ENCODE data around the gene TRNP1. TPM values are rescaled to one million over a fixed set of nuclear protein-coding genes. Genes with fewer than 3 reads are reported as not detected.
"Not testable (repeated sequence)": the region's sequence is repeated elsewhere in the genome, so short reads cannot be mapped to it uniquely, and the experiment has no call there.

TRNP1 gene
- total RNA-seq, 1 donor from 2014 or later = 16.2 TPM

DNA sequence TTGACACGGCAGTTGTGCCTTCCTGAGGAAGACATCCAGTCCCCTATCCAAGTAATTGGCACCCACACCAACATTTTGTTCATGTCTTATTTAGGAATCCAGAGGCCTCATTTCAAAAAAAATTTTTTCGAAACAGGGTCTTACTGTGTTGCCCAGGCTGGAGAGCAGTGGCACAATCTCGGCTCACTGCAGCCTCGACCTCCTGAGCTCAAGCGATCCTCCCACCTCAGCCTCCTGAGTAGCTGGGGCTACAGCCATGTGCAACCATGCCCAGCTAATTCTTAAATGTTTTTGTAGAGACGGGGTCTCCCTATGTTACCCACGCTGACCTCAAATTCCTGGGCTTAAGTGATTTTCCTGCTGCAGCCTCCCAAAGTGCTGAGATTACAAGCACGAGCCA is 9.2 kb upstream of the TRNP1 start:
- H3K27ac ChIP-seq = no peak overlapping the region
- intact Hi-C loops (cut with DNase I) = no loop called here
- TF ChIP-seq, protein P1, sequence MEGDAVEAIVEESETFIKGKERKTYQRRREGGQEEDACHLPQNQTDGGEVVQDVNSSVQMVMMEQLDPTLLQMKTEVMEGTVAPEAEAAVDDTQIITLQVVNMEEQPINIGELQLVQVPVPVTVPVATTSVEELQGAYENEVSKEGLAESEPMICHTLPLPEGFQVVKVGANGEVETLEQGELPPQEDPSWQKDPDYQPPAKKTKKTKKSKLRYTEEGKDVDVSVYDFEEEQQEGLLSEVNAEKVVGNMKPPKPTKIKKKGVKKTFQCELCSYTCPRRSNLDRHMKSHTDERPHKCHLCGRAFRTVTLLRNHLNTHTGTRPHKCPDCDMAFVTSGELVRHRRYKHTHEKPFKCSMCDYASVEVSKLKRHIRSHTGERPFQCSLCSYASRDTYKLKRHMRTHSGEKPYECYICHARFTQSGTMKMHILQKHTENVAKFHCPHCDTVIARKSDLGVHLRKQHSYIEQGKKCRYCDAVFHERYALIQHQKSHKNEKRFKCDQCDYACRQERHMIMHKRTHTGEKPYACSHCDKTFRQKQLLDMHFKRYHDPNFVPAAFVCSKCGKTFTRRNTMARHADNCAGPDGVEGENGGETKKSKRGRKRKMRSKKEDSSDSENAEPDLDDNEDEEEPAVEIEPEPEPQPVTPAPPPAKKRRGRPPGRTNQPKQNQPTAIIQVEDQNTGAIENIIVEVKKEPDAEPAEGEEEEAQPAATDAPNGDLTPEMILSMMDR (IDR thresholded peaks at IDR 0.05) = no peak
- ATAC-seq (no peak), DNase-seq (no peak)
- no peaks in the 10 kb centered on the region for H3K36me3 ChIP-seq
- H3K9me3 ChIP-seq = no peaks in the 10 kb centered on the region
- H3K4me3 ChIP-seq = no peak overlapping the region
- no peaks in the 10 kb centered on the region for H3K27me3 ChIP-seq
- H3K4me1 ChIP-seq = no peaks in the 10 kb centered on the region

DNA sequence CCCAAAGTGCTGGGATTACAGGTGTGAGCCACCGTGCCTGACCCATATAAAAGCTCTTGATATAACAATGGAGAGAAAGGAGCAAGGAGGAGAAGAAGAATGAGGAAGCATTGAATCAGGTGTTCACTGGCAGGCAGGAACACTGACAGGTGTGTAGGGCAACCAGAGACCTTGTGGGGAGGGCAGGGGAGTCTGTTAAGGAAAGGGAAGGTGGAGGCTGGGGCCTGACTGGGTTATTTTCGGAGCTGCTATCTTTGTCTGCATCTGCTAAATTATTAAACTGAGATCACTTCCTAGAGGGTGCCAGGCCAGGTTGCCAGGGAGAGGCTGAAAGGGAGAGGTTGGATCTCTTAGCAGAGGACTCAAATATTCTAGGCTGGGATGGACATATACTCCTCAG is 6.8 kb upstream of the TRNP1 start:
- intact Hi-C loops (cut with DNase I) = no loop called here
- Histone ChIP-seq H3K4me1 (peaks cover 3% of the 10 kb centered on the region), H3K27me3 (no peaks in the 10 kb centered on the region), H3K27ac (no peak overlapping the region), H3K9me3 (no peaks in the 10 kb centered on the region), H3K4me3 (no peak overlapping the region), H3K36me3 (no peaks in the 10 kb centered on the region)
- DNase-seq = no peak
- TF ChIP-seq, protein P1 (IDR thresholded peaks at IDR 0.05) = no peak
- ATAC-seq = no peak

DNA sequence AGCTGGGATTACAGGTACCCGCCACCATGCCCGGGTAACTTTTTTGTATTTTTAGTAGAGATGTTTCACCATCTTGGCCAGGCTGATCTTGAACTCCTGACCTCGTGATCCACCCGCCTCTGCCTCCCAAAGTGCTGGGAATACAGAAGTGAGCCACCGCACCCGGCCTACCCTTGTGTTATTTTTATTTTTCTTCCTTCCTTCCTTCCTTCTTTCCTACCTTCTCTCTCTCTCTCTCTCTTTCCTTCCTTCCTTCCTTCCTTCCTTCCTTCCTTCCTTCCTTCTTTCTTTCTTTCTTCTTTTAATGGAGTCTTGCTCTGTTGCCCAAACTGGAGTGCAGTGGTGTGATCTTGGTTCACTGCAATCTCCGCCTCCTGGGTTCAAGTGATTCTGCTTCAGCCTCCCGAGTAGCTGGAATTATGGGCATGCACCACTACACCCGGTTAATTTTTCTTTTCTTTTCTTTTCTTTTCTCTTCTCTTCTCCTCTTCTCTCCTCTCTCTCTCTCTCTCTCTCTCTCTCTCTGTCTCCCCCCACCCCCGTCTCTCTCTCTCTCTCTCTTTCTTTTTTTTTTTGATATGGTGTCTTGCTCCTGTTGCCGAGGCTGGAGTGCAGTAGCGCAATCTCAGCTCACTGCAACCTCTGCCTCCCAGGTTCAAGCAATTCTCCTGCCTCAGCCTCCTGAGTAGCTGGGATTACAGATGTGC is 3.9 kb upstream of the TRNP1 start:
- H3K4me1 ChIP-seq = peaks cover 12% of the 10 kb centered on the region
- H3K9me3 ChIP-seq; H3K36me3 ChIP-seq; H3K4me3 ChIP-seq; ATAC-seq; DNase-seq; H3K27ac ChIP-seq; intact Hi-C loops (cut with DNase I): not testable (repeated sequence)
- H3K27me3 ChIP-seq = peaks cover 12% of the 10 kb centered on the region

DNA sequence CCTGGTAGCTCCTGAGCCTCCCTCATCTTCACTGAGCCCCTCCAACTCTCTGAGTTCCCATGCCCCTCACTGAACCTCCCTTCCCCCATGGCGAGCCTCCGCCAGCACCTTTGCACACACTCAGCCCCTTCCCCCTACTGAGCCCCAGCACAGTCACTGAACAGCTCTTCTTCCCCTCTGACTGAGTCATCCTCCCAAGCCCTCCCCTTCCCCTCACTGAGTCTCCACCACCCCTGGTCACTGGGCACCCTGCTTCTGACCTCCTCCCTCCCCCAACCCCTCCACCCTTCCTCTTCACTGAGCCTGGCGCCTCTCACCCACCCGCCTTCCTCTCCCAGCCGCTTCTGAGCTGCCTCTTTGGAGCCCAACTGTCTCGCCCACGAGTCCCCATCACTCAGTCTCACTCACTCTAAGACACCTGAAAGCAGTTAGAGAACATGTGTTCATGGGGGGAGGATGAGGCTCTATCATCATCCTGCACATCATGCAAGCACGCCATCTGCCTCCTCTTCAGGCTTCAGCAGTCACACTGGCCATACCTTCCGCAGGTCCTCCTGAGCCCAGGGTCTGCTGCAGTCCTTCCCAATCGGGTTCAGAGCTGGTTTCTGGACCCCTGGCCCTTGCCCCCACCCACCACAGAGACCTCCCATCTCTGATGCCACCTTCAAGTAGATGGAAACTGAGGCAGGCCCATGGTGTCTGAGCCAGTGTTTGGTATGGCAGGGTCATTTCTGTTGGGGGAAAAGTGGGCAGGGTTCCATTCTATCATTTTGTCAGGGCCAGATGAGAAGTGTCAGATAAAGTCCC is 2.0 kb upstream of the TRNP1 start:
- ATAC-seq (no peak), DNase-seq (no peak)
- Histone ChIP-seq H3K36me3 (no peaks in the 10 kb centered on the region), H3K4me3 (no peak overlapping the region), H3K9me3 (no peaks in the 10 kb centered on the region), H3K27me3 (peaks cover 21% of the 10 kb centered on the region), H3K4me1 (peaks cover 20% of the 10 kb centered on the region), H3K27ac (no peak overlapping the region)
- intact Hi-C loops (cut with DNase I) = no loop called here
- TF ChIP-seq, protein P1 (IDR thresholded peaks at IDR 0.05) = no peak

DNA sequence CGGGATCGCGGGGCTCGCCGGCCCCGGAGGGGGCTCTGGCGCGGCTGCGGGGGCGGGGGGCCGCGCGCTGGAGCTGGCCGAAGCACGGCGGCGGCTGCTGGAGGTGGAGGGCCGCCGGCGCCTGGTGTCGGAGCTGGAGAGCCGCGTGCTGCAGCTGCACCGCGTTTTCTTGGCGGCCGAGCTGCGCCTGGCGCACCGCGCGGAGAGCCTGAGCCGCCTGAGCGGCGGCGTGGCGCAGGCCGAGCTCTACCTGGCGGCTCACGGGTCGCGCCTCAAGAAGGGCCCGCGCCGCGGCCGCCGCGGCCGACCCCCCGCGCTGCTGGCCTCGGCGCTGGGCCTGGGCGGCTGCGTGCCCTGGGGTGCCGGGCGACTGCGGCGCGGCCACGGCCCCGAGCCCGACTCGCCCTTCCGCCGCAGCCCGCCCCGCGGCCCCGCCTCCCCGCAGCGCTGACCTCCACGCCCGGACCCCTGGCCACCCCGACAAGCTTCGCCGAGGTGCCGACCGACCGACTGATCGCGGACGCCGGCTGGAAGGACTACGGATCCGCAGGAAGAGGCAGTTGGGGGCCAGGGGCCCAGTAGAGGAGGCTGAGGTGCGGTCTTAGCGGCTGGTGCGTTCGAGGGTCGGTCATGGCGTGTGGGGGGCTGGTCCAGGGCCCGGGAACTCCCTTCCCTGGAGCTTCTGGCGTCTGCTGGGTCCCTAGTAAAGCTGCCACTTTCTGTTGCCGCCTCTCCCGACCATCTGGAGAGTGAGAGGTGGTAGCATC is 711 bp downstream of the TRNP1 start:
- peak; percentile 1 for ATAC-seq
- peak overlapping the region; percentile 51 for H3K27ac ChIP-seq
- peak overlapping the region; percentile 61 for H3K4me3 ChIP-seq
- no peaks in the 10 kb centered on the region for H3K36me3 ChIP-seq
- TF ChIP-seq, protein P1 (IDR thresholded peaks at IDR 0.05) = no peak
- intact Hi-C loops (cut with DNase I) = no loop called here
- H3K9me3 ChIP-seq = no peaks in the 10 kb centered on the region
- no peak for DNase-seq
- peaks cover 40% of the 10 kb centered on the region for H3K4me1 ChIP-seq
- H3K27me3 ChIP-seq = peaks cover 21% of the 10 kb centered on the region

All from upper lobe of right lung (tissue), 1 donor.